ENCODE data around the gene PNPLA6. TPM values are rescaled to one million over a fixed set of nuclear protein-coding genes. Genes with fewer than 3 reads are reported as not detected.

PNPLA6 gene
- total RNA-seq (2022; extraction: Qiagen RNA extraction; ENCODE audit: low read depth) = 32.5 to 42.9 TPM (median 34.6 TPM) in 5 replicates

DNA sequence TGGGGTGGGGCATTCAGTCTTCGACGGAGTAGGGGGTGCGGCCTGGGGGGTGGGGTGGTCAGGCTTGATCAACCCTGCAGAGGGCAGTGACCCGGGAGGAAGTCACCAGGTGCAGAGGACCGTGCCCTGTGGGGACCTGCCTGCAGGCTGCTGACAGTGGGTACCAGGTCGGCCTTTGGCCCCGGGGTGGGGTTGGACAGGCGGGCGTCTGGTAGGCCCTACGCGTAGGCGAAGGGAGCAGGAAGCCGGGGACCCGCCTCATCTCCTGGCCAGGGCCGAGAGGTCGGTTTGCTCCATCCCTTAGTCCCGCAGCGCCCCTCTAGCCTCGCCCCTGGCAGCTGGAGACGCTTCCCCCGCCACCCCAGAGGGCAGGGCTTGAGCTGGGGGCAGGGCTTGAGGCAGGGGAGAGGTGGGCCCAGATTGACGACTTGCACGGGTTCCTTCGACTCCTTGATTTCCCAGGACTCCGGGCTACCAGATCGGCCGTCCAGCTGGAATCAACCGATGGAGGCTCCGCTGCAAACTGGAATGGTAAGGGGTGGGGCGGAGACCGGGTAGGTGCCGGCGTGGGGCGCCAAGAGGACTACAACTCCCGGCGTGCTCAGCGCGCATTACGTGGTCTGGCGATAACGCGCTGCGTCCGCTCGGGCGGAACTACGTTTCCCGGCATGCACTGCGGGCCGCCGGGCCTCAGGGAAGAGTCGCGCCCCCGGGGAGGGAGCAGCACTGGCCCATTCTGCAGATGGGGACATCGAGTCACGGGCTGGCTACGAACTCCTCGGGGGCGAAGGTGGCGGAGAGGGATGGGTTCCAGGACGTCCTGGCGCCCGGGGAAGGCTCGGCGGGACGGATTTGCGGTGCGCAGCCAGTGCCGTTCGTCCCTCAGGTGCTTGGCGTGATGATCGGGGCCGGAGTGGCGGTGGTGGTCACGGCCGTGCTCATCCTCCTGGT lies at the start of gene PNPLA6:
Gene PNPLA6 (plus strand): TSS at position 671 of the 951 bp plus-strand sequence. CDS start 72 bp downstream, at position 743.

DNA sequence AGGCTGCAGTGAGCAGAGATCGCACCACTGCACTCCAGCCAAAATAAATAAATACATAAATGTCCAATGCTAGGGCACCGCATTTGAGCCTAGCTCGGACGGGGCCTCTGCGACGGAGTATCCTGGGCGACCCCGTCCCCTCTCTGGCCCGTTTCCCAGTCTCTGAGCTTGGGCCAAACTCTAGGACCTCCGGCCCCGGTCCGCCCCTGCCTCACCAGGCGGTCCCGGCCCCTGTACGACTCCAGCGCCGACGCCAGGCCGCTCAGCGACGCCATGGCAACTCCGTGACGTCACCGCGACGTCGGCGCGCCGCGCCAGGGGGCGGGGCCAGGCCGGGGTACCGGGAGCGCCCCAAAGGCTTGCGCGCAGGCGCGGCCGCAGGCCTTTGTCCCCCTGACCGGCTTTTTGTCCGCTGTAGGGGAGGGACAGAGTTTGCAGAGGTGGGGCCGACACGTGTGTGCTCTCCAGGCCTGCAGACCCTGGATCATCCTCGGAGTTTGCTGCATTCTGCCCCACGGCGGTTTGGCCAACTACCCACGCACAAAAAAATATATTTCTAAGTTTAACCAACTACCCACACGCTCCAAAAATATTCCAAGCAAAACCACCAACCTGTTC lies 46.7 kb upstream of the PNPLA6 start, which contains the start of gene PEX11G:
Gene PEX11G (minus strand): TSS at position 300 of the 618 bp plus-strand sequence. CDS start 25 bp downstream, at position 275.

DNA sequence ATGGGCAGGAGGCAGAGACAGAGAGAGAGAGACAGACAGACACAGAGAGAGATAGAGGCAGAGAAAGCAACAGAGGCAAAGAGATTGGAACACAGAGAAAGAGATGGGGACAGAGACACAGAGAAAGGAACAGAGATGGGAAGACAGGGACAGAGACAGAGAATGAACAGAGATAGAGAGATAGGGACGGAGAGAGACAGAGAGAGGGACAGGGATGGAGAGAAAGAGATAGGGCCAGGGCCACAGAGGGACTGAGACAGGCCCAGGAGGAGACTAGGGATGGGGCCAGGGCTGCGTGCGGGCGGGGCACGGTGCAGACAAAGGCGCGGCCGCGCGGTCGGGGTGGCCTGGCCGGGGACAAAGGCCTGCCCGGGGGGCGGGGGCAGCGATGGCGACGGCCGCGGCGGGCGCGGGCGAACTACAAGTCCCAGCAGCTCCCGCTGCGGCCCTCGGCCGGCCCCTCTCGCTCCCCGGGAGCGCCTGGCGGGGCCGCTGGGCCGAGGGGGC lies 19.8 kb upstream of the PNPLA6 start, which contains the start of gene ZNF358:
Gene ZNF358 (plus strand): TSS at position 459 of the 507 bp plus-strand sequence. CDS start 3,140 bp downstream, outside the sequence.

DNA sequence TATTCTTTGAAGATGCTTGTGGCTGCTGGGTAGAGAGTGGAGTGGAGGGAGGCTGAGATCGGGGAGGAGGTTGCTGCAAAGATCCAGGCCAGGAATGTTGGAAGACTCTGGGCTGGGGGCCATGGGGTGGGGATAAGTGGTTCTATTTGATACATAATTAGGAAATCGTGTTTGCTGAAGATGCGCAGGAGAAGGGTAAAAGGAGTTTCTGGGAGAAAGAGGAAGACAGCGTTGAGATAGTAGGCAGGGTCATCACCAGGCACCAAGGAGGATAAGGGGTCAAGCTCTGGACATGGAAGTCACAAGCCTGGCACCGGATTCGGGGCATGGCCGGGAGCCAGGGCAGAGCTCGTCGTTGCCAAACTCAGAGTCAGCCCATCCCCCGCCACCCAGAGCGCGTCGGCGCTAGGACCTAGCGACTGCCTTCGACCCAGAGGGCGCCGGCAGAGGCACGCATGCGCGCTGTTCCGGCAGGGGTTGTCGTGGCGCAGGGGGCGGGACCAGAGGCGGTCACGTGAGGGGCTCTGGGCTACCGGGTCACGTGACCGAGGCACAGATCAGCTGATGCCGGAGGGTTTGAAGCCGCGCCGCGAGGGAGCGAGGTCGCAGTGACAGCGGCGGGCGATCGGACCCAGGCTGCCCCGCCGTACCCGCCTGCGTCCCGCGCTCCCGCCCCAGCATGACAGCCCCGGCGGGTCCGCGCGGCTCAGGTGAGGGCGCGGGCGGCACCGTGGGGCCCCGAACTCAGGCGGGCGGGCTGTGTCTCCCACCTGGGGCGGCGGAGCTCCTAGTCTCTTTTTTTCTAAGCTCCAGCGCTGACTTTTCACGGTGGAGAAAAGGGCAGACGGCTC lies 13.2 kb upstream of the PNPLA6 start, which contains the start of gene MCOLN1:
Gene MCOLN1 (plus strand): TSS at position 553 of the 851 bp plus-strand sequence. CDS start 127 bp downstream, at position 680.

DNA sequence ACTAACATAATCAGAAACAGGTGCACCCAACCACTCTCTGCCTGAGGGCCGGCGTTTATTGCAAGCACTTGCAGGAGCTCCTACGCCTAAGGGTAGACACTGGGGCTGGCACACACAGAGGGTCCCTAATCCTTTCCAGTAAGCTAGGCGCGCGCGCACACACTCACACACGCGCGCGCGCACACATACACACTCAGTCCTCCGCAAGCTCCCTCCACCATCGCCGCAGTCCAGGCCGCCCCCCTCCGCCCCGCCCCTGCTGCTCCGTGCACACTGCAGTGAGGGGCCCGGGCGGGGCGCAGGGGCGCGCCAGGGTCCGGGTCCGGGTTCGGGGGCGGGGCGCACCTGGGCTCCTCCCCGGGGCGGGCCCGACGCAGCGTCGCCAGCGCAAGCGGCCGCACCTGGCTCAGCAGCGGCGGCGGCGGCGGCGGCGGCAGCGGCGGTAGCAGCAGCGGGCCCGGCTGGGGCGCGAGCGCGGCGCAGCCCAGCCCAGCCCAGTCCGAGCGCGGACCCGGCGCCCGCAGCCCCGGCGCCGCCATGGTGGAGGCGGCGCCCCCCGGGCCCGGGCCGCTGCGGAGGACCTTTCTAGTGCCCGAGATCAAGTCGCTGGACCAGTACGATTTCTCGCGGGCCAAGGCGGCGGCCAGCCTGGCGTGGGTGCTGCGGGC lies 60.1 kb downstream of the PNPLA6 start, which contains the start of gene CAMSAP3:
Gene CAMSAP3 (plus strand): TSS at position 398 of the 668 bp plus-strand sequence. CDS start 140 bp downstream, at position 538.

Other genes with a start within 250 kb of the PNPLA6 start
- gene INSR, start 241.3 kb upstream of the PNPLA6 start, total RNA-seq (2022; extraction: Qiagen RNA extraction; ENCODE audit: low read depth) = 2.4 to 3.1 TPM (median 2.9 TPM) in 5 replicates
- 45.9 to 56.3 TPM (median 54.0 TPM) in 5 replicates for gene ARHGEF18, start 186.8 kb upstream of the PNPLA6 start, total RNA-seq (2022; extraction: Qiagen RNA extraction; ENCODE audit: low read depth)
- 1.7 to 2.3 TPM (median 1.9 TPM) in 5 replicates for gene PEX11G, start 46.7 kb upstream of the PNPLA6 start, total RNA-seq (2022; extraction: Qiagen RNA extraction; ENCODE audit: low read depth)
- 14.7 to 21.4 TPM (median 16.0 TPM) in 5 replicates for gene ZNF358, start 19.6 kb upstream of the PNPLA6 start, total RNA-seq (2022; extraction: Qiagen RNA extraction; ENCODE audit: low read depth)
- 9.9 to 15.7 TPM (median 11.8 TPM) in 5 replicates for gene MCOLN1, start 13.1 kb upstream of the PNPLA6 start, total RNA-seq (2022; extraction: Qiagen RNA extraction; ENCODE audit: low read depth)
- 2.5 to 4.6 TPM (median 4.1 TPM) in 5 replicates for gene CAMSAP3, start 60.1 kb downstream of the PNPLA6 start, total RNA-seq (2022; extraction: Qiagen RNA extraction; ENCODE audit: low read depth)
- 22.3 to 28.5 TPM (median 25.5 TPM) in 5 replicates for gene XAB2, start 93.8 kb downstream of the PNPLA6 start, total RNA-seq (2022; extraction: Qiagen RNA extraction; ENCODE audit: low read depth)
- 44.0 to 65.6 TPM (median 46.6 TPM) in 5 replicates for gene PET100, start 94.1 kb downstream of the PNPLA6 start, total RNA-seq (2022; extraction: Qiagen RNA extraction; ENCODE audit: low read depth)
- not detected in 5 replicates for gene PCP2, start 98.0 kb downstream of the PNPLA6 start, total RNA-seq (2022; extraction: Qiagen RNA extraction; ENCODE audit: low read depth)
- gene STXBP2, start 101.4 kb downstream of the PNPLA6 start, total RNA-seq (2022; extraction: Qiagen RNA extraction; ENCODE audit: low read depth) = 36.6 to 42.0 TPM (median 39.7 TPM) in 5 replicates
- gene RETN, start 133.3 kb downstream of the PNPLA6 start, total RNA-seq (2022; extraction: Qiagen RNA extraction; ENCODE audit: low read depth) = not detected in 5 replicates
- not detected in 5 replicates for gene MCEMP1, start 141.4 kb downstream of the PNPLA6 start, total RNA-seq (2022; extraction: Qiagen RNA extraction; ENCODE audit: low read depth)
- gene TRAPPC5, start 145.1 kb downstream of the PNPLA6 start, total RNA-seq (2022; extraction: Qiagen RNA extraction; ENCODE audit: low read depth) = 43.8 to 95.6 TPM (median 89.8 TPM) in 5 replicates
- gene FCER2, start 166.4 kb downstream of the PNPLA6 start, total RNA-seq (2022; extraction: Qiagen RNA extraction; ENCODE audit: low read depth) = not detected in 5 replicates
- not detected in 5 replicates for gene CLEC4G, start 196.4 kb downstream of the PNPLA6 start, total RNA-seq (2022; extraction: Qiagen RNA extraction; ENCODE audit: low read depth)
- not detected in 5 replicates for gene CD209, start 211.8 kb downstream of the PNPLA6 start, total RNA-seq (2022; extraction: Qiagen RNA extraction; ENCODE audit: low read depth)
- 0.06 TPM in 1 of 5 replicates, not detected in the others for gene CLEC4M, start 227.5 kb downstream of the PNPLA6 start, total RNA-seq (2022; extraction: Qiagen RNA extraction; ENCODE audit: low read depth)